HepG2 (cell line): ENCODE measurements around the gene RTEL1. TPM values are rescaled to one million over a fixed set of nuclear protein-coding genes. Genes with fewer than 3 reads are reported as not detected.

Experiments
- ATAC-seq: fragments of 200-7000 bp; cut with Tn5 transposase; 3 replicates; pipeline ENCODE4 v1.9.1; 2020; ENCODE audit warnings: mild to moderate bottlenecking, moderate library complexity
- BruUV-seq: library from RNA; stranded (reverse); fragments of 400-500 nt; replicated peaks from 2 replicates; lab custom pipeline; 2021; lab: Mats Ljungman, UMichigan
- CTCF ChIA-PET: fragments of 300-600 bp; formaldehyde crosslinking; extraction: SDS; loops from one replicate; lab custom pipeline; 2021; ENCODE audit warnings: low total read pairs, inconsistent platforms, low intra/inter-chr PET ratio; lab: Yijun Ruan, JAX
- POLR2A ChIA-PET: fragments of 350-600 bp; sonication (Branson Sonifier 250); formaldehyde crosslinking; loops from one replicate; lab custom pipeline; 2020; ENCODE audit warnings: antibody characterized with exemption, inconsistent platforms; lab: Yijun Ruan, JAX
- DNase-seq: peaks from one replicate; pipeline ENCODE4 v3.0.0-alpha.2; 2015; ENCODE audit warnings: low spot score
- FAIRE-seq: peaks from 3 replicates; lab custom pipeline; 2011; peaks lifted over from hg19 to GRCh38; lab: Jason Lieb, UNC
- H2AFZ ChIP-seq: one replicate; pipeline ENCODE4 v1.6.1; 2011; ENCODE audit warnings: low read length, inconsistent platforms
- H3K27ac ChIP-seq: fragments of 300-600 bp; 3 replicates; pipeline ENCODE4 v1.8.0; 2011; ENCODE audit warnings: mixed run types, mild to moderate bottlenecking, mixed read lengths, low read length, inconsistent platforms; ENCODE audit not compliant: insufficient read depth; ENCODE audit errors: extremely low read length
- H3K27me3 ChIP-seq, 2 experiments: fragments of 200-600 bp in 1 of 2; 2 replicates in 1 of 2; 3 replicates in 1 of 2; pipeline versions ENCODE4 v1.6.0 to v1.8.0; 2011; ENCODE audit warnings: low read length in 2 of 2, mild to moderate bottlenecking in 2 of 2, moderate library complexity in 2 of 2, inconsistent platforms in 1 of 2; ENCODE audit not compliant: insufficient read depth in 2 of 2, control insufficient read depth in 1 of 2
- H3K36me3 ChIP-seq, 2 experiments: fragments of 200-600 bp in 1 of 2; replicated peaks in 1 of 2; 2 replicates in 1 of 2; 3 replicates in 1 of 2; pipeline versions ENCODE4 v1.5.1 to v1.8.0; 2011; ENCODE audit warnings: low read length in 2 of 2, inconsistent platforms in 1 of 2; ENCODE audit not compliant: insufficient read depth in 2 of 2, control insufficient read depth in 1 of 2
- H3K4me1 ChIP-seq: 2 replicates; pipeline ENCODE4 v1.5.1; 2012; ENCODE audit warnings: low read length, inconsistent platforms; ENCODE audit not compliant: insufficient read depth
- H3K4me2 ChIP-seq: 2 replicates; pipeline ENCODE4 v1.6.0; 2011; ENCODE audit warnings: low read depth, low read length, inconsistent platforms
- H3K4me3 ChIP-seq, 3 experiments: fragments of 200-600 bp in 1 of 3; sonication (generic), shearing (Covaris generic) in 1 of 3; replicated peaks in 1 of 3; 2 replicates each; pipeline ENCODE4 v1.5.1; 2011 to 2016; ENCODE audit warnings: low read length in 3 of 3, inconsistent platforms in 2 of 3, low read depth in 2 of 3, mild to moderate bottlenecking in 2 of 3, control low read depth in 1 of 3, mixed read lengths in 1 of 3; ENCODE audit not compliant: insufficient read depth in 1 of 3
- H3K79me2 ChIP-seq: one replicate; pipeline ENCODE4 v1.6.1; 2011; ENCODE audit warnings: low read length, inconsistent platforms; ENCODE audit not compliant: insufficient read depth
- H3K9ac ChIP-seq: 2 replicates; pipeline ENCODE4 v1.6.0; 2011; ENCODE audit warnings: mild to moderate bottlenecking, low read depth, low read length, inconsistent platforms; ENCODE audit not compliant: insufficient read depth
- H3K9me3 ChIP-seq: 2 replicates; pipeline ENCODE4 v1.5.1; 2012; ENCODE audit warnings: mild to moderate bottlenecking, low read length
- H4K20me1 ChIP-seq: 2 replicates; pipeline ENCODE4 v1.6.0; 2011; ENCODE audit warnings: inconsistent platforms, mild to moderate bottlenecking, low read length, moderate library complexity; ENCODE audit not compliant: insufficient read depth
- ASH2L ChIP-seq: fragments of 300-600, 200-600 bp; sonication (generic); IDR thresholded peaks from 2 replicates; pipeline ENCODE4 v1.7.0; 2017; ENCODE audit warnings: low read depth, mild to moderate bottlenecking, moderate library complexity, mixed read lengths, low read length; ENCODE audit not compliant: insufficient read length
- KLF11 ChIP-seq: IDR thresholded peaks from 2 replicates; pipeline ENCODE4 v1.6.1; 2016; ENCODE audit warnings: missing compliant biosample characterization
- ZBTB7A ChIP-seq: sonication (generic); formaldehyde crosslinking; IDR thresholded peaks from 2 replicates; pipeline ENCODE4 v1.8.0; 2022; ENCODE audit warnings: mild to moderate bottlenecking, missing genetic modification reagents
- ZKSCAN8 ChIP-seq: IDR thresholded peaks from 2 replicates; pipeline ENCODE4 v1.6.1; 2016; ENCODE audit warnings: borderline replicate concordance, missing genetic modification reagents, missing compliant biosample characterization
- ZNF20 ChIP-seq: sonication (generic); formaldehyde crosslinking; IDR thresholded peaks from 2 replicates; pipeline ENCODE4 v1.4.0; 2020; ENCODE audit warnings: mild to moderate bottlenecking, moderate library complexity, missing genetic modification reagents
- ZNF224 ChIP-seq: sonication (generic); formaldehyde crosslinking; IDR thresholded peaks from 2 replicates; pipeline ENCODE4 v1.5.0; 2020; ENCODE audit warnings: mild to moderate bottlenecking, missing genetic modification reagents
- ZNF234 ChIP-seq: sonication (generic); formaldehyde crosslinking; conservative IDR thresholded peaks from 2 replicates; pipeline ENCODE4 v1.5.1; 2020; ENCODE audit warnings: mild to moderate bottlenecking, missing genetic modification reagents
- ZNF33B ChIP-seq: sonication (generic); formaldehyde crosslinking; IDR thresholded peaks from 2 replicates; pipeline ENCODE4 v1.5.1; 2020; ENCODE audit warnings: mild to moderate bottlenecking, missing genetic modification reagents
- WGBS: methylation state at CpG from one replicate; pipeline ENCODE4 v1.1.6; 2017; ENCODE audit warnings: low lambda C conversion rate; 5-methylcytosine and 5-hydroxymethylcytosine counted together
- in situ Hi-C: cut with HindIII; loops from 2 replicates; pipeline ENCODE4 v1.10.0; 2017; ENCODE audit warnings: low pct_unique_long_range_greater_than_20kb; ENCODE audit not compliant: extremely low pct_ligation_motif_present
- intact Hi-C: fragments of 100-400 bp; cut with micrococcal nuclease; formaldehyde crosslinking; loops from one replicate; pipeline ENCODE4 v1.10.0; 2022; ENCODE audit not compliant: unreplicated experiment
- polyA plus RNA-seq, 8 experiments: library from polyadenylated mRNA; depleted of rRNA in 3 of 8; stranded (reverse) in 7 of 8; unstranded in 1 of 8; fragments of >200 nt; fragmentation: Illumina TruSeq in 4 of 8; extraction: Trizol in 4 of 8; gene quantifications; 2 replicates each; pipeline versions ENCODE4 v1.2.1 to v1.2.3, GENCODE V29; 2011 to 2016; ENCODE audit warnings: low read depth in 4 of 8, missing spikeins in 1 of 8, mixed read lengths in 1 of 8; ENCODE audit not compliant: insufficient read depth in 1 of 8
- total RNA-seq, 5 experiments: library from RNA; depleted of rRNA; stranded (reverse); fragments of >200 nt; fragmentation: Illumina TruSeq; extraction: Trizol; gene quantifications; 2 replicates each; pipeline ENCODE4 v1.2.3, GENCODE V29; 2016; ENCODE audit warnings: low read depth in 1 of 5
- TF ChIP-seq, protein P1 (sequence below): sonication (generic); formaldehyde crosslinking; IDR thresholded peaks from 2 replicates; pipeline ENCODE4 v1.5.0; 2020; ENCODE audit warnings: mild to moderate bottlenecking, missing genetic modification reagents, borderline replicate concordance
- TF ChIP-seq, protein P2 (sequence below): IDR thresholded peaks from 2 replicates; pipeline ENCODE4 v1.6.1; 2018; ENCODE audit warnings: missing genetic modification reagents, mild to moderate bottlenecking, missing compliant biosample characterization
- TF ChIP-seq, protein P3 (sequence below): sonication (generic); formaldehyde crosslinking; conservative IDR thresholded peaks from 2 replicates; pipeline ENCODE4 v1.8.1; 2023; ENCODE audit warnings: missing genetic modification reagents
- TF ChIP-seq, protein P4 (sequence below): fragments of 450-650 bp; IDR thresholded peaks from 2 replicates; pipeline ENCODE4 v1.6.1; 2017

The RTEL1 gene
- total and polyA plus RNA-seq, 2 of the 13 experiments (the other 11 are each of a cell fraction or from before 2014, with no cell fraction given), result 21.8 to 36.4 TPM

DNA sequence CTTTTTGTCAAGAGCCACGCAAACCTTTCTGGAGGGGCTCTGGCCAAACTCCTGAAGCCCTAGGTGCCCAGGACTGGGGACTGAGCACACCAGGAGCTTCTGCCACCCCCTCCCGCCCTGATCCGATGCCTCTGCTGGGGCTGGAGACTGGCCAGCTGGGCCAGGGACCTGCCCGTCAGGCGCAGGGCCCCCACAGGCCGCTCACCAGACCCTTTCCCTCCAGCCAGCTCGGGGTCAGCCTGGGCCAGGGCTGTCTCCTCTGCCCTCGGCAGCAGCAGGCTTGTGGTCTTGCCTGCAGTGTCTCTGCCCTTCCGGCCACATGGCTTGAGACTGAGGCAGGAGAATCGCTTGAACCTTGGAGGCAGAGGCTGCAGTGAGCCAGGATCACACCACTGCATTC lies 14.6 kb downstream of the RTEL1 start (continued):
- TF ChIP-seq, protein P1, sequence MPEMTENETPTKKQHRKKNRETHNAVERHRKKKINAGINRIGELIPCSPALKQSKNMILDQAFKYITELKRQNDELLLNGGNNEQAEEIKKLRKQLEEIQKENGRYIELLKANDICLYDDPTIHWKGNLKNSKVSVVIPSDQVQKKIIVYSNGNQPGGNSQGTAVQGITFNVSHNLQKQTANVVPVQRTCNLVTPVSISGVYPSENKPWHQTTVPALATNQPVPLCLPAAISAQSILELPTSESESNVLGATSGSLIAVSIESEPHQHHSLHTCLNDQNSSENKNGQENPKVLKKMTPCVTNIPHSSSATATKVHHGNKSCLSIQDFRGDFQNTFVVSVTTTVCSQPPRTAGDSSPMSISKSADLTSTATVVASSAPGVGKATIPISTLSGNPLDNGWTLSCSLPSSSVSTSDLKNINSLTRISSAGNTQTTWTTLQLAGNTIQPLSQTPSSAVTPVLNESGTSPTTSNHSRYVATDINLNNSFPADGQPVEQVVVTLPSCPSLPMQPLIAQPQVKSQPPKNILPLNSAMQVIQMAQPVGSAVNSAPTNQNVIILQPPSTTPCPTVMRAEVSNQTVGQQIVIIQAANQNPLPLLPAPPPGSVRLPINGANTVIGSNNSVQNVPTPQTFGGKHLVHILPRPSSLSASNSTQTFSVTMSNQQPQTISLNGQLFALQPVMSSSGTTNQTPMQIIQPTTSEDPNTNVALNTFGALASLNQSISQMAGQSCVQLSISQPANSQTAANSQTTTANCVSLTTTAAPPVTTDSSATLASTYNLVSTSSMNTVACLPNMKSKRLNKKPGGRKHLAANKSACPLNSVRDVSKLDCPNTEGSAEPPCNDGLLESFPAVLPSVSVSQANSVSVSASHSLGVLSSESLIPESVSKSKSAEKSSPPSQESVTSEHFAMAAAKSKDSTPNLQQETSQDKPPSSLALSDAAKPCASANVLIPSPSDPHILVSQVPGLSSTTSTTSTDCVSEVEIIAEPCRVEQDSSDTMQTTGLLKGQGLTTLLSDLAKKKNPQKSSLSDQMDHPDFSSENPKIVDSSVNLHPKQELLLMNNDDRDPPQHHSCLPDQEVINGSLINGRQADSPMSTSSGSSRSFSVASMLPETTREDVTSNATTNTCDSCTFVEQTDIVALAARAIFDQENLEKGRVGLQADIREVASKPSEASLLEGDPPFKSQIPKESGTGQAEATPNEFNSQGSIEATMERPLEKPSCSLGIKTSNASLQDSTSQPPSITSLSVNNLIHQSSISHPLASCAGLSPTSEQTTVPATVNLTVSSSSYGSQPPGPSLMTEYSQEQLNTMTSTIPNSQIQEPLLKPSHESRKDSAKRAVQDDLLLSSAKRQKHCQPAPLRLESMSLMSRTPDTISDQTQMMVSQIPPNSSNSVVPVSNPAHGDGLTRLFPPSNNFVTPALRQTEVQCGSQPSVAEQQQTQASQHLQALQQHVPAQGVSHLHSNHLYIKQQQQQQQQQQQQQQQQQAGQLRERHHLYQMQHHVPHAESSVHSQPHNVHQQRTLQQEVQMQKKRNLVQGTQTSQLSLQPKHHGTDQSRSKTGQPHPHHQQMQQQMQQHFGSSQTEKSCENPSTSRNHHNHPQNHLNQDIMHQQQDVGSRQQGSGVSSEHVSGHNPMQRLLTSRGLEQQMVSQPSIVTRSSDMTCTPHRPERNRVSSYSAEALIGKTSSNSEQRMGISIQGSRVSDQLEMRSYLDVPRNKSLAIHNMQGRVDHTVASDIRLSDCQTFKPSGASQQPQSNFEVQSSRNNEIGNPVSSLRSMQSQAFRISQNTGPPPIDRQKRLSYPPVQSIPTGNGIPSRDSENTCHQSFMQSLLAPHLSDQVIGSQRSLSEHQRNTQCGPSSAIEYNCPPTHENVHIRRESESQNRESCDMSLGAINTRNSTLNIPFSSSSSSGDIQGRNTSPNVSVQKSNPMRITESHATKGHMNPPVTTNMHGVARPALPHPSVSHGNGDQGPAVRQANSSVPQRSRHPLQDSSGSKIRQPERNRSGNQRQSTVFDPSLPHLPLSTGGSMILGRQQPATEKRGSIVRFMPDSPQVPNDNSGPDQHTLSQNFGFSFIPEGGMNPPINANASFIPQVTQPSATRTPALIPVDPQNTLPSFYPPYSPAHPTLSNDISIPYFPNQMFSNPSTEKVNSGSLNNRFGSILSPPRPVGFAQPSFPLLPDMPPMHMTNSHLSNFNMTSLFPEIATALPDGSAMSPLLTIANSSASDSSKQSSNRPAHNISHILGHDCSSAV, result no peak
- TF ChIP-seq, all 625 proteins: peak for 0

DNA sequence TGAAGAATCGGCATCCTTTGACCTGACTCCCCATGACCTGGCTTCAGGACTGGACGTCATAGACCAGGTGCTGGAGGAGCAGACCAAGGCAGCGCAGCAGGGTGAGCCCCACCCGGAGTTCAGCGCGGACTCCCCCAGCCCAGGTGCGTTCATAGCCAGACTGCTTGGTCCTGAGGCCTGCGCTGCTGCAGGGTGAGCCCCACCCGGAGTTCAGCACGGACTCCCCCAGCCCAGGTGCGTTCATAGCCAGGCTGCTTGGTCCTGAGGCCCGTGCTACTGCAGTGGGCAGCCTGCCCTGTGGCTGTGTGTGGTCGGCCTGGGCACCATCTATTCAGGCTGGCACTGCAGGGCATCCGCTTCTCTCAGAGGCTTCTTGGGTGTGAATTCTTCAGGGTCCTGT lies 15.8 kb downstream of the RTEL1 start:
- no peak overlapping the region for H3K4me2 ChIP-seq
- intact Hi-C loops, result no loop called here
- H3K9me3 ChIP-seq, result no peaks in the 10 kb centered on the region
- WGBS, result 95% methylated on average over 11 of the region's 14 CpGs
- CTCF ChIA-PET, result no interaction called here
- H2AFZ ChIP-seq, result no peak overlapping the region
- H3K27ac ChIP-seq, result no peak overlapping the region
- H3K27me3 ChIP-seq, result no peaks in the 10 kb centered on the region
- no peak overlapping the region for H3K9ac ChIP-seq
- H4K20me1 ChIP-seq, result no peaks in the 10 kb centered on the region
- no peaks in the 10 kb centered on the region for H3K79me2 ChIP-seq
- H3K4me1 ChIP-seq, result no peaks in the 10 kb centered on the region
- DNase-seq, result no peak
- H3K4me3 ChIP-seq, result no peak overlapping the region
- no peak for ATAC-seq
- POLR2A ChIA-PET, result no interaction called here
- in situ Hi-C loops, result no loop called here
- no peak for FAIRE-seq
- BruUV-seq, result no TSS peak
- peaks cover 19 to 39% of the 10 kb centered on the region in 2 experiments for H3K36me3 ChIP-seq
- TF ChIP-seq KLF11 (CRISPR knock-in tag) (no peak), ZKSCAN8 (CRISPR knock-in tag) (no peak), ZNF33B (CRISPR knock-in tag) (no peak), ZNF234 (CRISPR knock-in tag) (no peak), ZNF20 (CRISPR knock-in tag) (no peak), ZBTB7A (CRISPR knock-in tag) (no peak), ASH2L (no peak), ZNF224 (CRISPR knock-in tag) (no peak)
- TF ChIP-seq, protein P2, sequence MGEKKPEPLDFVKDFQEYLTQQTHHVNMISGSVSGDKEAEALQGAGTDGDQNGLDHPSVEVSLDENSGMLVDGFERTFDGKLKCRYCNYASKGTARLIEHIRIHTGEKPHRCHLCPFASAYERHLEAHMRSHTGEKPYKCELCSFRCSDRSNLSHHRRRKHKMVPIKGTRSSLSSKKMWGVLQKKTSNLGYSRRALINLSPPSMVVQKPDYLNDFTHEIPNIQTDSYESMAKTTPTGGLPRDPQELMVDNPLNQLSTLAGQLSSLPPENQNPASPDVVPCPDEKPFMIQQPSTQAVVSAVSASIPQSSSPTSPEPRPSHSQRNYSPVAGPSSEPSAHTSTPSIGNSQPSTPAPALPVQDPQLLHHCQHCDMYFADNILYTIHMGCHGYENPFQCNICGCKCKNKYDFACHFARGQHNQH (CRISPR knock-in tag), result no peak
- TF ChIP-seq, protein P3, sequence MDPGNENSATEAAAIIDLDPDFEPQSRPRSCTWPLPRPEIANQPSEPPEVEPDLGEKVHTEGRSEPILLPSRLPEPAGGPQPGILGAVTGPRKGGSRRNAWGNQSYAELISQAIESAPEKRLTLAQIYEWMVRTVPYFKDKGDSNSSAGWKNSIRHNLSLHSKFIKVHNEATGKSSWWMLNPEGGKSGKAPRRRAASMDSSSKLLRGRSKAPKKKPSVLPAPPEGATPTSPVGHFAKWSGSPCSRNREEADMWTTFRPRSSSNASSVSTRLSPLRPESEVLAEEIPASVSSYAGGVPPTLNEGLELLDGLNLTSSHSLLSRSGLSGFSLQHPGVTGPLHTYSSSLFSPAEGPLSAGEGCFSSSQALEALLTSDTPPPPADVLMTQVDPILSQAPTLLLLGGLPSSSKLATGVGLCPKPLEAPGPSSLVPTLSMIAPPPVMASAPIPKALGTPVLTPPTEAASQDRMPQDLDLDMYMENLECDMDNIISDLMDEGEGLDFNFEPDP (CRISPR knock-in tag), result no peak
- TF ChIP-seq, protein P4, sequence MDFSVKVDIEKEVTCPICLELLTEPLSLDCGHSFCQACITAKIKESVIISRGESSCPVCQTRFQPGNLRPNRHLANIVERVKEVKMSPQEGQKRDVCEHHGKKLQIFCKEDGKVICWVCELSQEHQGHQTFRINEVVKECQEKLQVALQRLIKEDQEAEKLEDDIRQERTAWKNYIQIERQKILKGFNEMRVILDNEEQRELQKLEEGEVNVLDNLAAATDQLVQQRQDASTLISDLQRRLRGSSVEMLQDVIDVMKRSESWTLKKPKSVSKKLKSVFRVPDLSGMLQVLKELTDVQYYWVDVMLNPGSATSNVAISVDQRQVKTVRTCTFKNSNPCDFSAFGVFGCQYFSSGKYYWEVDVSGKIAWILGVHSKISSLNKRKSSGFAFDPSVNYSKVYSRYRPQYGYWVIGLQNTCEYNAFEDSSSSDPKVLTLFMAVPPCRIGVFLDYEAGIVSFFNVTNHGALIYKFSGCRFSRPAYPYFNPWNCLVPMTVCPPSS, result no peak
